ENCODE measurements around the gene RP9.

RP9 gene

GRCh38 chr7:33155811-33156210 lies 46.6 kb upstream of the RP9 start:
- no peaks in the 10 kb centered on the region for H3K36me3 ChIP-seq (ENCODE audit: control insufficient read depth in 2 of 2, insufficient read depth in 1 of 2, low read length in 2 of 2)
- ChIA-PET CTCF (interaction anchor here (0.7 kb wide), 1 partner anchor 116 kb away, joined by 3 read pairs; no protein-coding TSS in a partner anchor), POLR2A (no interaction called here)
- H3K4me1 ChIP-seq (ENCODE audit: control insufficient read depth, insufficient read depth, low read length): peaks cover 3% of the 10 kb centered on the region; the same call in 1 of the 2 replicates
- H3K4me3 ChIP-seq (ENCODE audit: low read depth, low read length): no peak overlapping the region
- no peak for TF ChIP-seq ATF2 (tag by site-specific recombination; IDR thresholded peaks at IDR 0.05; ENCODE audit: low read depth)
- TF ChIP-seq ZNF18 (tag by site-specific recombination; IDR thresholded peaks at IDR 0.05): no peak
- TF ChIP-seq ZNF639 (tag by site-specific recombination; IDR thresholded peaks at IDR 0.05): no peak
- TF ChIP-seq ZBTB7A (tag by site-specific recombination; IDR thresholded peaks at IDR 0.05; ENCODE audit: low read depth): no peak
- no peak for TF ChIP-seq HOXC10 (CRISPR knock-in tag; IDR thresholded peaks at IDR 0.05)
- TF ChIP-seq MZF1 (tag by site-specific recombination; IDR thresholded peaks at IDR 0.05; ENCODE audit: borderline replicate concordance): no peak
- no peak for TF ChIP-seq HOXD13 (CRISPR knock-in tag; IDR thresholded peaks at IDR 0.05; ENCODE audit: borderline replicate concordance)
- TF ChIP-seq ZNF2 (tag by site-specific recombination; IDR thresholded peaks at IDR 0.05): no peak
- no peak for TF ChIP-seq ZNF274 (IDR thresholded peaks at IDR 0.05; ENCODE audit: low read length)
- TF ChIP-seq ZNF274 (tag by site-specific recombination; IDR thresholded peaks at IDR 0.05; ENCODE audit: borderline replicate concordance): no peak
- no peak for TF ChIP-seq KLF10 (tag by site-specific recombination; IDR thresholded peaks at IDR 0.05)
- no peak for TF ChIP-seq ZFP69B (tag by site-specific recombination; IDR thresholded peaks at IDR 0.05)
- TF ChIP-seq, protein P1, sequence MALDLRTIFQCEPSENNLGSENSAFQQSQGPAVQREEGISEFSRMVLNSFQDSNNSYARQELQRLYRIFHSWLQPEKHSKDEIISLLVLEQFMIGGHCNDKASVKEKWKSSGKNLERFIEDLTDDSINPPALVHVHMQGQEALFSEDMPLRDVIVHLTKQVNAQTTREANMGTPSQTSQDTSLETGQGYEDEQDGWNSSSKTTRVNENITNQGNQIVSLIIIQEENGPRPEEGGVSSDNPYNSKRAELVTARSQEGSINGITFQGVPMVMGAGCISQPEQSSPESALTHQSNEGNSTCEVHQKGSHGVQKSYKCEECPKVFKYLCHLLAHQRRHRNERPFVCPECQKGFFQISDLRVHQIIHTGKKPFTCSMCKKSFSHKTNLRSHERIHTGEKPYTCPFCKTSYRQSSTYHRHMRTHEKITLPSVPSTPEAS (tag by site-specific recombination; IDR thresholded peaks at IDR 0.05): no peak
- TF ChIP-seq ZNF707 (tag by site-specific recombination; IDR thresholded peaks at IDR 0.05): no peak
- no peak for TF ChIP-seq ZNF518A (tag by site-specific recombination; conservative IDR thresholded peaks at IDR 0.05; ENCODE audit: low read depth)
- no peak for TF ChIP-seq ZNF571 (tag by site-specific recombination; IDR thresholded peaks at IDR 0.05)
- TF ChIP-seq ZNF311 (tag by site-specific recombination; IDR thresholded peaks at IDR 0.05; ENCODE audit: borderline replicate concordance): no peak
- TF ChIP-seq WT1 (tag by site-specific recombination; IDR thresholded peaks at IDR 0.05): no peak
- H3K27ac ChIP-seq (ENCODE audit: extremely low read depth, low read depth, low read length): no peak overlapping the region
- H3K9me3 ChIP-seq (ENCODE audit: control insufficient read depth, insufficient read depth, low read depth, low read length): no peaks in the 10 kb centered on the region

All from HEK293 (cell line).